ENCODE data around the gene KRTAP10-10.
"Not testable (repeated sequence)": the region's sequence is repeated elsewhere in the genome, so short reads cannot be mapped to it uniquely, and the experiment has no call there.

Gene KRTAP10-10

GRCh38 chr21:44637018-44637850 lies at the start of gene KRTAP10-10:
Gene KRTAP10-10 (plus strand): TSS chr21:44637356. CDS start chr21:44637418, 62 bp downstream.
- DNase-seq (ENCODE audit: low read depth), result no peak

- no peak for DNase-seq (ENCODE audit: low read depth)
Measured at GRCh38 chr21:44589094-44589493, 48.1 kb upstream of the KRTAP10-10 start.

- no peak for DNase-seq (ENCODE audit: low read depth)
Measured at GRCh38 chr21:44589586-44590305, 47.4 kb upstream of the KRTAP10-10 start.

- no peak for DNase-seq (ENCODE audit: low read depth)
Measured at GRCh38 chr21:44590311-44590721, 46.8 kb upstream of the KRTAP10-10 start.

- DNase-seq (ENCODE audit: low read depth), result not testable (repeated sequence)
Measured at GRCh38 chr21:44590897-44591800, 46.0 kb upstream of the KRTAP10-10 start.

- not testable (repeated sequence) for DNase-seq (ENCODE audit: low read depth)
Measured at GRCh38 chr21:44591801-44592130, 45.4 kb upstream of the KRTAP10-10 start.

GRCh38 chr21:44592446-44593311 lies 44.5 kb upstream of the KRTAP10-10 start, which contains the start of gene KRTAP10-6:
Gene KRTAP10-6 (minus strand): TSS chr21:44592505. CDS start chr21:44592484, 21 bp downstream.
- no peak for DNase-seq (ENCODE audit: low read depth)

- DNase-seq (ENCODE audit: low read depth), result no peak
Measured at GRCh38 chr21:44593598-44594405, 43.4 kb upstream of the KRTAP10-10 start.

GRCh38 chr21:44594406-44594916 lies 42.7 kb upstream of the KRTAP10-10 start:
- no peak for DNase-seq (ENCODE audit: low read depth)

- no peak for DNase-seq (ENCODE audit: low read depth)
Measured at GRCh38 chr21:44595524-44595923, 41.6 kb upstream of the KRTAP10-10 start.

GRCh38 chr21:44596068-44596725 lies 41.0 kb upstream of the KRTAP10-10 start:
- no peak for DNase-seq (ENCODE audit: low read depth)

- no peak for DNase-seq (ENCODE audit: low read depth)
Measured at GRCh38 chr21:44598061-44598460, 39.1 kb upstream of the KRTAP10-10 start.

GRCh38 chr21:44599264-44600029 lies 37.7 kb upstream of the KRTAP10-10 start:
- DNase-seq (ENCODE audit: low read depth), result no peak

- not testable (repeated sequence) for DNase-seq (ENCODE audit: low read depth)
Measured at GRCh38 chr21:44600118-44600978, 36.8 kb upstream of the KRTAP10-10 start, which contains the start of gene KRTAP10-7. Gene KRTAP10-7 (plus strand): TSS chr21:44600597. CDS start chr21:44600622, 25 bp downstream.

- not testable (repeated sequence) for DNase-seq (ENCODE audit: low read depth)
Measured at GRCh38 chr21:44601091-44601490, 36.1 kb upstream of the KRTAP10-10 start.

- no peak for DNase-seq (ENCODE audit: low read depth)
Measured at GRCh38 chr21:44601596-44602462, 35.3 kb upstream of the KRTAP10-10 start.

- no peak for DNase-seq (ENCODE audit: low read depth)
Measured at GRCh38 chr21:44602463-44602850, 34.7 kb upstream of the KRTAP10-10 start.
